Neural cell (in vitro differentiated cells): ENCODE measurements around the gene SLC6A9. TPM values are rescaled to one million over a fixed set of nuclear protein-coding genes. Genes with fewer than 3 reads are reported as not detected.

Experiments
- H2AFZ ChIP-seq: fragments of 200-600, 300-800 bp; sonication (generic), shearing (Covaris generic); 2 replicates; pipeline ENCODE4 v1.6.0; 2014; ENCODE audit warnings: low read depth, mild to moderate bottlenecking, antibody characterized with exemption, low read length, moderate library complexity
- H3F3A ChIP-seq: fragments of 200-600 bp; shearing (Covaris generic); 2 replicates; pipeline ENCODE4 v1.6.1; 2016; ENCODE audit warnings: mild to moderate bottlenecking, moderate library complexity, mixed read lengths, antibody characterized with exemption, low read length; ENCODE audit not compliant: insufficient read depth, poor library complexity, severe bottlenecking
- H3K27ac ChIP-seq: fragments of 200-600, 300-800 bp; sonication (generic), shearing (Covaris generic); 2 replicates; pipeline ENCODE4 v1.5.1; 2014; ENCODE audit warnings: mild to moderate bottlenecking, low read length, moderate library complexity
- H3K27me3 ChIP-seq: fragments of 300-800, 200-600 bp; sonication (generic), shearing (Covaris generic); 2 replicates; pipeline ENCODE4 v1.6.0; 2014; ENCODE audit warnings: mild to moderate bottlenecking, low read depth, low read length, moderate library complexity; ENCODE audit not compliant: insufficient read depth
- H3K36me3 ChIP-seq: fragments of 300-800, 200-600 bp; sonication (generic), shearing (Covaris generic); 2 replicates; pipeline ENCODE4 v1.5.1; 2014; ENCODE audit warnings: mild to moderate bottlenecking, antibody characterized with exemption, low read length, moderate library complexity; ENCODE audit not compliant: insufficient read depth
- H3K4me2 ChIP-seq: fragments of 300-800, 200-600 bp; sonication (generic), shearing (Covaris generic); 2 replicates; pipeline ENCODE4 v1.6.0; 2014; ENCODE audit warnings: mild to moderate bottlenecking, low read length
- H3K4me3 ChIP-seq: fragments of 300-800, 200-600 bp; sonication (generic), shearing (Covaris generic); 2 replicates; pipeline ENCODE4 v1.5.1; 2014; ENCODE audit warnings: mild to moderate bottlenecking, low read length, moderate library complexity
- H3K79me2 ChIP-seq: fragments of 200-600 bp; shearing (Covaris generic); replicated peaks from 2 replicates; pipeline ENCODE4 v1.6.0; 2014; ENCODE audit warnings: mild to moderate bottlenecking, low read length, moderate library complexity; ENCODE audit not compliant: insufficient read depth
- H3K9ac ChIP-seq: fragments of 300-800, 200-600 bp; sonication (generic), shearing (Covaris generic); 2 replicates; pipeline ENCODE4 v1.6.1; 2016; ENCODE audit warnings: mild to moderate bottlenecking, low read length, mixed read lengths
- H3K9me2 ChIP-seq: fragments of 200-600 bp; shearing (Covaris generic); 2 replicates; pipeline ENCODE4 v1.6.1; 2016; ENCODE audit warnings: mild to moderate bottlenecking, low read length, mixed read lengths; ENCODE audit not compliant: insufficient read depth
- H3K9me3 ChIP-seq: fragments of 200-600, 300-800 bp; sonication (generic), shearing (Covaris generic); 2 replicates; pipeline ENCODE4 v1.6.1; 2016; ENCODE audit warnings: mild to moderate bottlenecking, mixed run types, low read length, moderate library complexity, mixed read lengths
- H4K20me1 ChIP-seq: fragments of 200-600 bp; shearing (Covaris generic); 2 replicates; pipeline ENCODE4 v1.6.1; 2016; ENCODE audit warnings: mild to moderate bottlenecking, mixed run types; ENCODE audit not compliant: insufficient read depth
- CTCF ChIP-seq: fragments of 450-650 bp; IDR thresholded peaks from 2 replicates; pipeline ENCODE4 v1.5.1; 2014; ENCODE audit warnings: antibody characterized with exemption, mild to moderate bottlenecking, moderate library complexity; ENCODE audit not compliant: poor library complexity, severe bottlenecking
- EP300 ChIP-seq: fragments of 450-650 bp; conservative IDR thresholded peaks from 2 replicates; pipeline ENCODE4 v1.6.1; 2014; ENCODE audit warnings: antibody characterized with exemption, mild to moderate bottlenecking, moderate library complexity; ENCODE audit not compliant: poor library complexity, severe bottlenecking
- EZH2 ChIP-seq: fragments of 200-600, 300-800 bp; shearing (Covaris generic), sonication (generic); IDR thresholded peaks from 2 replicates; pipeline ENCODE4 v1.6.1; 2014; ENCODE audit warnings: antibody characterized with exemption, low read length, borderline replicate concordance, mild to moderate bottlenecking; ENCODE audit not compliant: insufficient read depth, poor library complexity, severe bottlenecking
- MXI1 ChIP-seq: fragments of 450-650 bp; conservative IDR thresholded peaks from 2 replicates; pipeline ENCODE4 v1.6.1; 2014; ENCODE audit warnings: antibody characterized with exemption, mild to moderate bottlenecking; ENCODE audit not compliant: poor library complexity, severe bottlenecking
- POLR2AphosphoS5 ChIP-seq: IDR thresholded peaks from 2 replicates; pipeline ENCODE4 v1.6.1; 2012
- RAD21 ChIP-seq: fragments of 450-650 bp; conservative IDR thresholded peaks from 2 replicates; pipeline ENCODE4 v1.6.1; 2014; ENCODE audit warnings: antibody characterized with exemption, mild to moderate bottlenecking, moderate library complexity
- REST ChIP-seq: IDR thresholded peaks from 2 replicates; pipeline ENCODE4 v1.6.1; 2012; ENCODE audit warnings: borderline replicate concordance
- SMC3 ChIP-seq: fragments of 450-650 bp; conservative IDR thresholded peaks from 2 replicates; pipeline ENCODE4 v1.6.1; 2014; ENCODE audit warnings: antibody characterized with exemption, mild to moderate bottlenecking, moderate library complexity; ENCODE audit not compliant: poor library complexity
- TAF1 ChIP-seq: IDR thresholded peaks from 2 replicates; pipeline ENCODE4 v1.6.1; 2012; ENCODE audit warnings: low read depth
- polyA plus RNA-seq: library from polyadenylated mRNA; depleted of rRNA; stranded (reverse); fragments of >200 nt; gene quantifications from 2 replicates; pipeline ENCODE4 v1.2.3, GENCODE V29; 2014

SLC6A9 gene
- polyA plus RNA-seq, 1 donor from 2014 or later = 1.3 TPM

GRCh38 chr1:43987159-43987902, 43.9 kb downstream of the SLC6A9 start:
- no peak overlapping the region for H3K27ac ChIP-seq
- no peaks in the 10 kb centered on the region for H3K9me3 ChIP-seq
- H3K36me3 ChIP-seq = no peaks in the 10 kb centered on the region
- H3F3A ChIP-seq = no peaks in the 10 kb centered on the region
- no peaks in the 10 kb centered on the region for H3K27me3 ChIP-seq
- H3K4me3 ChIP-seq = no peak overlapping the region
- no peaks in the 10 kb centered on the region for H4K20me1 ChIP-seq
- TF ChIP-seq TAF1 = no peak
- no peak for TF ChIP-seq SMC3
- no peak for TF ChIP-seq RAD21
- no peak for TF ChIP-seq POLR2AphosphoS5
- no peak for TF ChIP-seq MXI1
- TF ChIP-seq EZH2 = no peak
- no peak for TF ChIP-seq REST
- no peak for TF ChIP-seq EP300
- TF ChIP-seq CTCF = no peak
- no peak overlapping the region for H3K9ac ChIP-seq
- no peaks in the 10 kb centered on the region for H3K79me2 ChIP-seq
- no peak overlapping the region for H2AFZ ChIP-seq
- no peaks in the 10 kb centered on the region for H3K9me2 ChIP-seq
- no peak overlapping the region for H3K4me2 ChIP-seq

GRCh38 chr1:43986712-43987111, 44.5 kb downstream of the SLC6A9 start:
- H3K79me2 ChIP-seq = no peaks in the 10 kb centered on the region
- no peaks in the 10 kb centered on the region for H4K20me1 ChIP-seq
- no peak overlapping the region for H3K4me3 ChIP-seq
- no peak overlapping the region for H3K9ac ChIP-seq
- H3K9me2 ChIP-seq = no peaks in the 10 kb centered on the region
- H3K27ac ChIP-seq = no peak overlapping the region
- no peak overlapping the region for H3K4me2 ChIP-seq
- no peaks in the 10 kb centered on the region for H3K36me3 ChIP-seq
- no peaks in the 10 kb centered on the region for H3K27me3 ChIP-seq
- no peak overlapping the region for H2AFZ ChIP-seq
- no peaks in the 10 kb centered on the region for H3F3A ChIP-seq
- TF ChIP-seq REST = no peak
- TF ChIP-seq MXI1 = no peak
- no peak for TF ChIP-seq TAF1
- no peak for TF ChIP-seq EZH2
- TF ChIP-seq EP300 = no peak
- TF ChIP-seq CTCF = no peak
- TF ChIP-seq SMC3 = no peak
- no peak for TF ChIP-seq RAD21
- TF ChIP-seq POLR2AphosphoS5 = no peak
- H3K9me3 ChIP-seq = no peaks in the 10 kb centered on the region
